ENCODE data around the gene EPHA4.

EPHA4 gene

GRCh38 chr2:221377066-221377465, 195.0 kb downstream of the EPHA4 start:
- Histone ChIP-seq H2AFZ (ENCODE audit: low read depth, low read length) (no peak overlapping the region), H3K36me3 (replicated peaks; ENCODE audit: low read depth, low read length) (no peaks in the 10 kb centered on the region), H3K4me3 (ENCODE audit: low read length) (no peak overlapping the region), H3K4me2 (ENCODE audit: low read length) (peak overlapping the region; percentile 30), H3K9ac (ENCODE audit: low read length) (no peak overlapping the region), H3K4me1 (ENCODE audit: low read length) (peaks cover 30% of the 10 kb centered on the region), H3K27ac (ENCODE audit: low read length) (no peak overlapping the region), H3K79me2 (ENCODE audit: low read length) (no peaks in the 10 kb centered on the region), H3K9me3 (ENCODE audit: insufficient read depth, low read length) (no peaks in the 10 kb centered on the region), H4K20me1 (ENCODE audit: insufficient read depth, low read length) (no peaks in the 10 kb centered on the region), H3K27me3 (ENCODE audit: low read depth, low read length) (no peaks in the 10 kb centered on the region)
- TF ChIP-seq EZH2phosphoT487 (IDR thresholded peaks at IDR 0.05; ENCODE audit: low read depth) (no peak), CTCF (IDR thresholded peaks at IDR 0.05; ENCODE audit: low read depth, low read length) (no peak)

GRCh38 chr2:221374234-221374633, 197.9 kb downstream of the EPHA4 start:
- Histone ChIP-seq H4K20me1 (ENCODE audit: insufficient read depth, low read length) (no peaks in the 10 kb centered on the region), H3K9ac (ENCODE audit: low read length) (no peak overlapping the region), H3K27me3 (ENCODE audit: low read depth, low read length) (peaks cover 3% of the 10 kb centered on the region; the same call in 1 of the 2 replicates), H3K79me2 (ENCODE audit: low read length) (no peaks in the 10 kb centered on the region), H2AFZ (ENCODE audit: low read depth, low read length) (no peak overlapping the region), H3K4me3 (ENCODE audit: low read length) (no peak overlapping the region), H3K4me1 (ENCODE audit: low read length) (peaks cover 26% of the 10 kb centered on the region), H3K27ac (ENCODE audit: low read length) (no peak overlapping the region), H3K4me2 (ENCODE audit: low read length) (no peak overlapping the region), H3K36me3 (replicated peaks; ENCODE audit: low read depth, low read length) (no peaks in the 10 kb centered on the region), H3K9me3 (ENCODE audit: insufficient read depth, low read length) (no peaks in the 10 kb centered on the region)
- TF ChIP-seq CTCF (IDR thresholded peaks at IDR 0.05; ENCODE audit: low read depth, low read length) (no peak), EZH2phosphoT487 (IDR thresholded peaks at IDR 0.05; ENCODE audit: low read depth) (no peak)

GRCh38 chr2:221372907-221373306, 199.2 kb downstream of the EPHA4 start:
- H3K9ac ChIP-seq (ENCODE audit: low read length): no peak overlapping the region
- H4K20me1 ChIP-seq (ENCODE audit: insufficient read depth, low read length): no peaks in the 10 kb centered on the region
- no peak overlapping the region for H3K27ac ChIP-seq (ENCODE audit: low read length)
- H3K27me3 ChIP-seq (ENCODE audit: low read depth, low read length): peaks cover 6% of the 10 kb centered on the region
- H3K4me2 ChIP-seq (ENCODE audit: low read length): no peak overlapping the region
- no peaks in the 10 kb centered on the region for H3K9me3 ChIP-seq (ENCODE audit: insufficient read depth, low read length)
- no peak for TF ChIP-seq EZH2phosphoT487 (IDR thresholded peaks at IDR 0.05; ENCODE audit: low read depth)
- no peak for TF ChIP-seq CTCF (IDR thresholded peaks at IDR 0.05; ENCODE audit: low read depth, low read length)
- no peaks in the 10 kb centered on the region for H3K36me3 ChIP-seq (replicated peaks; ENCODE audit: low read depth, low read length)
- H2AFZ ChIP-seq (ENCODE audit: low read depth, low read length): no peak overlapping the region
- H3K4me3 ChIP-seq (ENCODE audit: low read length): no peak overlapping the region
- H3K4me1 ChIP-seq (ENCODE audit: low read length): peaks cover 14% of the 10 kb centered on the region
- H3K79me2 ChIP-seq (ENCODE audit: low read length): no peaks in the 10 kb centered on the region

- H3K27ac ChIP-seq (ENCODE audit: low read length): no peak overlapping the region
- H3K9ac ChIP-seq (ENCODE audit: low read length): no peak overlapping the region
- H3K27me3 ChIP-seq (ENCODE audit: low read depth, low read length): peaks cover 6% of the 10 kb centered on the region
- H3K4me2 ChIP-seq (ENCODE audit: low read length): no peak overlapping the region
- no peak overlapping the region for H3K4me3 ChIP-seq (ENCODE audit: low read length)
- no peaks in the 10 kb centered on the region for H3K79me2 ChIP-seq (ENCODE audit: low read length)
- peaks cover 8% of the 10 kb centered on the region for H3K4me1 ChIP-seq (ENCODE audit: low read length)
- TF ChIP-seq CTCF (IDR thresholded peaks at IDR 0.05; ENCODE audit: low read depth, low read length) (no peak), EZH2phosphoT487 (IDR thresholded peaks at IDR 0.05; ENCODE audit: low read depth) (no peak)
- no peaks in the 10 kb centered on the region for H3K36me3 ChIP-seq (replicated peaks; ENCODE audit: low read depth, low read length)
- H4K20me1 ChIP-seq (ENCODE audit: insufficient read depth, low read length): no peaks in the 10 kb centered on the region
- no peaks in the 10 kb centered on the region for H3K9me3 ChIP-seq (ENCODE audit: insufficient read depth, low read length)
- no peak overlapping the region for H2AFZ ChIP-seq (ENCODE audit: low read depth, low read length)
Measured at GRCh38 chr2:221372159-221372884, 199.8 kb downstream of the EPHA4 start.
